OCI-LY3 (cell line): ENCODE results near the gene SHBG.

Experiments used
- EZH2phosphoT487 ChIP-seq: fragments of 200-600 bp; shearing (Covaris generic); IDR thresholded peaks from 2 replicates; pipeline ENCODE4 v1.6.1; 2018; ENCODE audit warnings: antibody characterized with exemption, mixed run types, low read depth
- TF ChIP-seq, protein P1 (sequence below): fragments of 200-600, 300-600 bp; sonication (generic); IDR thresholded peaks from 2 replicates; pipeline ENCODE4 v1.5.1; 2014; ENCODE audit warnings: antibody characterized with exemption, low read length, low read depth

DNA sequence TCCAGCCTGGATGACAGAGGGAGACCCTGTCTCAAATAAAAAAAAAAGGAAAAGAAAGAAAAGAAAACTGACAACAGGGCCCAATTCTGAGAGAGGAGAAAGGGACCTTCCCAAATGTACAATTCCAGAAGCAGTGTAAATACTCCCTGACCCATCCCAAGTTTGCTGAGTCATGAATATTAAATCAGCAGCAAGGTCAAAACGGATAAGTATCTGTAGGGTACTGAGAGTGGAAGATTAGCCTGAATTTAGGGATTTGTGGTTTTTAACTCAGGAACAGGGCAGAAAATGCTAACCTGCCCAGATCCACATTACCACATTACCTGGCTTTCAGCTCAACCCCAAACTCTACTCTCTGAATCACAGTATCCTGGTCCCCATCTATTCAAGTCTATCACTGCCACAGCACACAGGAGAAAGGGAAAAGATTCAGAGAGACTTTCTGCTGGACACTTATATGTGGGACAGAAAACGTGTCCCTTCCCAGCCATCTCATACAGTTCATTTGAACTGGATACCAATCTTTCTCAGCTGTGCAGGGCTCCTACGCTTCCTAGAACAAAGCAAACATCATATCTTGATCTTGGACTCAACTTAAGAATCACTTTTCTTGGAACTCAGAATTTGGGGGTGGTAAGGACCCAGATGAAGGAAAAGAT lies 18.2 kb upstream of the SHBG start:
- TF ChIP-seq, protein P1, sequence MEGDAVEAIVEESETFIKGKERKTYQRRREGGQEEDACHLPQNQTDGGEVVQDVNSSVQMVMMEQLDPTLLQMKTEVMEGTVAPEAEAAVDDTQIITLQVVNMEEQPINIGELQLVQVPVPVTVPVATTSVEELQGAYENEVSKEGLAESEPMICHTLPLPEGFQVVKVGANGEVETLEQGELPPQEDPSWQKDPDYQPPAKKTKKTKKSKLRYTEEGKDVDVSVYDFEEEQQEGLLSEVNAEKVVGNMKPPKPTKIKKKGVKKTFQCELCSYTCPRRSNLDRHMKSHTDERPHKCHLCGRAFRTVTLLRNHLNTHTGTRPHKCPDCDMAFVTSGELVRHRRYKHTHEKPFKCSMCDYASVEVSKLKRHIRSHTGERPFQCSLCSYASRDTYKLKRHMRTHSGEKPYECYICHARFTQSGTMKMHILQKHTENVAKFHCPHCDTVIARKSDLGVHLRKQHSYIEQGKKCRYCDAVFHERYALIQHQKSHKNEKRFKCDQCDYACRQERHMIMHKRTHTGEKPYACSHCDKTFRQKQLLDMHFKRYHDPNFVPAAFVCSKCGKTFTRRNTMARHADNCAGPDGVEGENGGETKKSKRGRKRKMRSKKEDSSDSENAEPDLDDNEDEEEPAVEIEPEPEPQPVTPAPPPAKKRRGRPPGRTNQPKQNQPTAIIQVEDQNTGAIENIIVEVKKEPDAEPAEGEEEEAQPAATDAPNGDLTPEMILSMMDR, result no peak
- no peak for TF ChIP-seq EZH2phosphoT487
